Measurements from ENCODE around the gene KHNYN.
"Not testable (repeated sequence)": the region's sequence is repeated elsewhere in the genome, so short reads cannot be mapped to it uniquely, and the experiment has no call there.

KHNYN gene

GRCh38 chr14:24443053-24443665, 13.4 kb downstream of the KHNYN start:
- ChIA-PET POLR2A (interaction anchor here (0.6 to 2.4 kb wide), 4 partner anchors 13 to 151 kb away, joined by 3 to 12 read pairs (median 4); partner anchors contain the start of genes CBLN3 and KHNYN), CTCF (interaction anchor here (1.5 to 4.9 kb wide), 3 partner anchors 12 to 115 kb away, joined by 4 to 33 read pairs (median 11); no protein-coding TSS in a partner anchor)
- H3K27ac ChIP-seq (ENCODE audit: extremely low read depth, low read depth, low read length) = peak overlapping the region; percentile 93
- H3K36me3 ChIP-seq (ENCODE audit: control insufficient read depth in 2 of 2, insufficient read depth in 1 of 2, low read length in 2 of 2) = peaks cover 5 to 33% of the 10 kb centered on the region in 2 experiments; a peak in 2 of 3 replicates
- TF ChIP-seq ZNF561 (tag by site-specific recombination; IDR thresholded peaks at IDR 0.05; ENCODE audit: borderline replicate concordance) = no peak
- TF ChIP-seq ZNF132 (tag by site-specific recombination; IDR thresholded peaks at IDR 0.05; ENCODE audit: borderline replicate concordance) = no peak
- TF ChIP-seq ZNF777 (tag by site-specific recombination; IDR thresholded peaks at IDR 0.05; ENCODE audit: borderline replicate concordance) = no peak
- peak; percentile 3; the same call in 1 of the 2 replicates for TF ChIP-seq KLF8 (tag by site-specific recombination; IDR thresholded peaks at IDR 0.05)
- TF ChIP-seq SP3 (tag by site-specific recombination; IDR thresholded peaks at IDR 0.05) = no peak
- TF ChIP-seq ZNF600 (tag by site-specific recombination; IDR thresholded peaks at IDR 0.05) = no peak
- peak; percentile 55 for TF ChIP-seq ZBTB17 (tag by site-specific recombination; IDR thresholded peaks at IDR 0.05)
- TF ChIP-seq PBX3 (CRISPR knock-in tag; IDR thresholded peaks at IDR 0.05) = no peak
- peak; percentile 99 for TF ChIP-seq ZBTB20 (tag by site-specific recombination; IDR thresholded peaks at IDR 0.05)
- TF ChIP-seq ZNF660 (tag by site-specific recombination; IDR thresholded peaks at IDR 0.05) = 0 out of 2 replicates have a peak, but pooled peaks have one; percentile 16
- peak; percentile 73 for TF ChIP-seq ZFP3 (tag by site-specific recombination; IDR thresholded peaks at IDR 0.05; ENCODE audit: low read depth)
- TF ChIP-seq TSHZ1 (tag by site-specific recombination; IDR thresholded peaks at IDR 0.05; ENCODE audit: borderline replicate concordance) = no peak
- TF ChIP-seq MEIS1 (CRISPR knock-in tag; IDR thresholded peaks at IDR 0.05; ENCODE audit: borderline replicate concordance) = no peak
- TF ChIP-seq ZNF610 (tag by site-specific recombination; IDR thresholded peaks at IDR 0.05; ENCODE audit: borderline replicate concordance) = 0 out of 2 replicates have a peak, but pooled peaks have one; percentile 18
- TF ChIP-seq ZNF169 (tag by site-specific recombination; IDR thresholded peaks at IDR 0.05) = no peak
- no peak for TF ChIP-seq MYNN (tag by site-specific recombination; IDR thresholded peaks at IDR 0.05; ENCODE audit: borderline replicate concordance)
- TF ChIP-seq ZSCAN4 (tag by site-specific recombination; IDR thresholded peaks at IDR 0.05) = no peak
- TF ChIP-seq PRDM1 (tag by site-specific recombination; IDR thresholded peaks at IDR 0.05) = 0 out of 2 replicates have a peak, but pooled peaks have one; percentile 47
- H3K9me3 ChIP-seq (ENCODE audit: control insufficient read depth, insufficient read depth, low read depth, low read length) = no peaks in the 10 kb centered on the region
- peaks cover 8% of the 10 kb centered on the region for H3K4me1 ChIP-seq (ENCODE audit: control insufficient read depth, insufficient read depth, low read length)
- peak overlapping the region; percentile 71 for H3K4me3 ChIP-seq (ENCODE audit: low read depth, low read length)

- POLR2A ChIA-PET; H3K9me3 ChIP-seq (ENCODE audit: control insufficient read depth, insufficient read depth, low read depth, low read length); CTCF ChIA-PET: not testable (repeated sequence)
These were observed 21.1 kb downstream of the KHNYN start for GRCh38 chr14:24450828-24451227.

More at GRCh38 chr14:24450828-24451227, 21.1 kb downstream of the KHNYN start:
- H3K4me1 ChIP-seq (ENCODE audit: control insufficient read depth, insufficient read depth, low read length); H3K27ac ChIP-seq (ENCODE audit: extremely low read depth, low read depth, low read length); H3K36me3 ChIP-seq (ENCODE audit: control insufficient read depth in 2 of 2, insufficient read depth in 1 of 2, low read length in 2 of 2); H3K4me3 ChIP-seq (ENCODE audit: low read depth, low read length): not testable (repeated sequence)

Measured in HEK293 (cell line).